Aorta (tissue), 5 donors: Measurements from ENCODE around the gene OR1B1. TPM values are rescaled to one million over a fixed set of nuclear protein-coding genes. Genes with fewer than 3 reads are reported as not detected.
"Not testable (repeated sequence)": the region's sequence is repeated elsewhere in the genome, so short reads cannot be mapped to it uniquely, and the experiment has no call there.

ENCODE experiments used
- ATAC-seq: fragments of 200-7000 bp; cut with Tn5 transposase; one replicate; pipeline ENCODE4 v1.9.1; 2022; ENCODE audit warnings: moderate library complexity; ENCODE audit not compliant: low FRiP score
- DNase-seq, 2 donors: peaks; one replicate each; pipeline ENCODE4 v3.0.0-alpha.2; 2020
- H3K27ac ChIP-seq, 2 donors: one replicate each; pipeline ENCODE4 v1.5.1; 2013; ENCODE audit warnings: low read length in 2 of 2, mild to moderate bottlenecking in 2 of 2, moderate library complexity in 2 of 2, control low read depth in 1 of 2, inconsistent platforms in 1 of 2, low read depth in 1 of 2
- H3K27me3 ChIP-seq, 2 donors: one replicate each; pipeline ENCODE4 v1.6.1; 2013; ENCODE audit warnings: control low read depth in 1 of 2, low read length in 1 of 2, mild to moderate bottlenecking in 1 of 2, moderate library complexity in 1 of 2; ENCODE audit not compliant: insufficient read depth in 2 of 2, control insufficient read depth in 1 of 2
- H3K36me3 ChIP-seq, 2 donors: one replicate each; pipeline ENCODE4 v1.6.1; 2013; ENCODE audit warnings: control low read depth in 1 of 2, low read length in 1 of 2, mild to moderate bottlenecking in 1 of 2; ENCODE audit not compliant: insufficient read depth in 2 of 2, control insufficient read depth in 1 of 2
- H3K4me1 ChIP-seq, 2 donors: one replicate each; pipeline ENCODE4 v1.6.1; 2013; ENCODE audit warnings: low read length in 2 of 2, control low read depth in 1 of 2, mild to moderate bottlenecking in 1 of 2, moderate library complexity in 1 of 2; ENCODE audit not compliant: insufficient read depth in 2 of 2, control insufficient read depth in 1 of 2
- H3K4me3 ChIP-seq, 2 donors: one replicate each; pipeline ENCODE4 v1.5.1; 2013; ENCODE audit warnings: low read length in 2 of 2, control low read depth in 1 of 2, mild to moderate bottlenecking in 1 of 2
- H3K9me3 ChIP-seq: one replicate; pipeline ENCODE4 v1.6.1; 2013; ENCODE audit warnings: mild to moderate bottlenecking, low read length; ENCODE audit not compliant: control insufficient read depth
- WGBS, 2 donors: extraction: QIAGEN DNeasy Blood & Tissue Kit; methylation state at CpG; one replicate each; pipeline ENCODE4 v1.1.7; 2013; 5-methylcytosine and 5-hydroxymethylcytosine counted together
- intact Hi-C, 2 donors: fragments of 100-400 bp; cut with DNase I; formaldehyde crosslinking; loops; one replicate each; pipeline versions ENCODE4 v1.14.2 to v1.15.0; 2022
- polyA plus RNA-seq, 2 donors: library from polyadenylated mRNA; stranded (reverse); fragments of 200-250 nt; gene quantifications; one replicate each; pipeline ENCODE4 v1.2.3, GENCODE V29; 2013
- total RNA-seq, 2 donors: library from RNA; stranded (reverse); fragmentation: NEBNext Ultra II Directional; extraction: Animal tissue kit (Norgen Biotek cat#: 25700); gene quantifications; one replicate each; pipeline ENCODE4 v1.2.1, GENCODE V29; 2021
- donor health status: healthy with polysubstance abuse.
- donor health status: Bipolar disorder and iron deficiency.
- donor health status: DM: no; HTN: no; CAD: no.
- donor health status: DM: no; HTN: no; CAD: no.
- donor health status: DM: yes; HTN: yes; CAD: no.

The OR1B1 gene
- total and polyA plus RNA-seq, 4 donors = not detected

GRCh38 chr9:122609804-122610203 lies 47.6 kb downstream of the OR1B1 start:
- no peak overlapping the region for H3K27ac ChIP-seq
- intact Hi-C loops = no loop called here
- ATAC-seq = no peak
- no peak for DNase-seq
- H3K27me3 ChIP-seq = no peaks in the 10 kb centered on the region
- no peaks in the 10 kb centered on the region for H3K4me1 ChIP-seq
- H3K9me3 ChIP-seq = peaks cover 5% of the 10 kb centered on the region
- H3K4me3 ChIP-seq = no peak overlapping the region
- 22 to 39% methylated on average over 4 of the region's 4 CpGs for WGBS, 2 donors
- no peaks in the 10 kb centered on the region for H3K36me3 ChIP-seq

DNA sequence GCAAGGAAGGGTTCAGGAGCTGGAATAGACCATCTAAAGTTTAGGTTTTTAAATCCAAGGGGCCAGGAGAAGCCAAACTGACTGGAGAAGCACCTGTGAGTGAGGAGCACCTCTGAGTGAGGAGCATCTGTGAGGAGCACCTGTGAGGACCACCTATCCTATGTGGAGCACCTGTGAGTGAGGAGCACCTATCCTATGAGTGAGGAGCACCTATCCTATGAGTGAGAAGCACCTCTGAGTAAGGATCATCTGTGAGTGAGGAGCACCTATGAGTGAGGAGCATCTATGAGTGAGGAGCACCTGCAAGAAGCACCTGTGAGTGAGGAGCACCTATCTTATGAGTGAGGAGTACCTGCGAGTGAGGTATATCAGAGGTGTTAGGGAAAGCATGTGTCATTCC lies 50.8 kb downstream of the OR1B1 start:
- peaks cover 5% of the 10 kb centered on the region for H3K9me3 ChIP-seq
- H3K36me3 ChIP-seq = no peaks in the 10 kb centered on the region
- H3K4me3 ChIP-seq = no peak overlapping the region
- 79 to 83% methylated on average over 1 of the region's 1 CpG for WGBS, 2 donors
- H3K27ac ChIP-seq = no peak overlapping the region
- H3K4me1 ChIP-seq = no peaks in the 10 kb centered on the region
- DNase-seq (no peak), ATAC-seq (no peak)
- intact Hi-C loops = no loop called here
- no peaks in the 10 kb centered on the region for H3K27me3 ChIP-seq

DNA sequence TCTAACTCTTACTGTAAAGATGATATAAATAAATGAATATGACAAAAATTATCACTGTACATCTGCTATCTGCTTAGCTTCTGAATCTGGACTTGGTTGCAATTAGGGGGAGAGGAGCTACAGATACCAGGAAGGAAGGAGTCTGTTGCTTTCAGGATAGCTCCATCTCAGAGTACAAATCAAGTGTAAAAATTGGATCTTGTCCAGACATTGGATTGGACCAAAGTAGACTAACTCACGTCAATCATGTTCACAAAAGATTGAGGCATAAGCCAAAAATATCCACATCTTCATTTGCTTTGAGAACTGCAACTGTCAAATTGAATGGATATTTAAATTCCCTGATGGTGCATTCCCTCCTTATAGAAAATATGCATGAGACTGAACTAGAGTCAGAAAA lies 51.7 kb downstream of the OR1B1 start:
- Histone ChIP-seq H3K27me3 (no peaks in the 10 kb centered on the region), H3K9me3 (peaks cover 2% of the 10 kb centered on the region), H3K4me3 (no peak overlapping the region), H3K36me3 (no peaks in the 10 kb centered on the region), H3K4me1 (no peaks in the 10 kb centered on the region), H3K27ac (no peak overlapping the region)
- WGBS, 2 donors = 46 to 55% methylated on average over 1 of the region's 1 CpG
- no peak for DNase-seq
- no peak for ATAC-seq
- intact Hi-C loops = no loop called here

- ATAC-seq, DNase-seq, H3K27ac ChIP-seq, H3K27me3 ChIP-seq, H3K4me1 ChIP-seq, intact Hi-C loops, H3K36me3 ChIP-seq, H3K4me3 ChIP-seq, H3K9me3 ChIP-seq: not testable (repeated sequence)
- 85 to 86% methylated on average over 8 of the region's 8 CpGs for WGBS, 2 donors
Measured at GRCh38 chr9:122583284-122583683, 74.1 kb downstream of the OR1B1 start, which contains the start of gene OR1L8. TSS of gene OR1L8 (minus strand) at chr9:122583384. CDS start at chr9:122568477, 14,907 bp downstream.

DNA sequence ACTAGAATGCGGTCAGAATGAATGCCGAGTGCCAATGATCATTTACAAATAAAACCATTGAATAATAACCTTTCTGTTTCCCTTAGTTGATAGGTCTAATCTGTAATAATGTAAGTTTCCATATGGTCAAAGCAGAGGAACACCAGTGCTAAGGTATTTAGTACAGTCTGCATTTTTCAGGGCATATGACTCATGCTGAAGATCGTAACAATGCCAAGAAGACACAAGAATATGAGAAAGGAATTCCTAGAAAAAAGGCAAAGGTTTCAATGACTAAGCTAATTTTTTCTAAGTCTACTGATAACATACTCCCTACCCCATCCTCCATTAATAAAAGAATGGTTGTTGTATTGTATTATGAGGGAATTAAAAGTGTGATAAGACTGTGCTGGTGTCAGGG lies 77.1 kb downstream of the OR1B1 start:
- Histone ChIP-seq H3K27ac (no peak overlapping the region), H3K9me3 (no peaks in the 10 kb centered on the region), H3K36me3 (no peaks in the 10 kb centered on the region), H3K4me1 (no peaks in the 10 kb centered on the region), H3K27me3 (no peaks in the 10 kb centered on the region), H3K4me3 (no peak overlapping the region)
- intact Hi-C loops = no loop called here
- ATAC-seq (no peak), DNase-seq (no peak)
- 80 to 84% methylated on average over 3 of the region's 3 CpGs for WGBS, 2 donors

DNA sequence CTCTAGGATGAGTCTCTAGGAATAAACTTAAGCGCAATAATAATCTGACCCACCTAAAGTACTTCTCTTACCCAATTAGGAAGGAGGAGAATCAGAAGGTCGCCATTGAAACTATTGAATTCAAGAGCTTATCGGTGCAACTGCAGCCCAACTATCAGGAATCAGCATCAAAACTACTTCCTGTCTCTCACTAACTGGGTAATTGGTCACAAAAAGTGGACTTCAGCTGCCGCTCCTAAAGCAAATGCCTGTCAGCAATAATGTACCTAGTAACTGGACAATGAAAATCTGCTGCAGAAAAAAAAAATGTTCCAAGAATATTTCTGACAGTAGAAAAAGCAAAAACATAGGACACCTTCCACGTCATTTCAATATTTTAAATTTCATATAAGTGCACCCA lies 77.6 kb downstream of the OR1B1 start:
- Histone ChIP-seq H3K27me3 (no peaks in the 10 kb centered on the region), H3K36me3 (no peaks in the 10 kb centered on the region), H3K4me1 (no peaks in the 10 kb centered on the region), H3K27ac (no peak overlapping the region), H3K9me3 (no peaks in the 10 kb centered on the region), H3K4me3 (no peak overlapping the region)
- intact Hi-C loops = no loop called here
- no peak for DNase-seq
- 69 to 70% methylated on average over 5 of the region's 5 CpGs for WGBS, 2 donors
- ATAC-seq = no peak

Other genes starting within 250 kb of the OR1B1 start
- gene OR1J1, start 179.7 kb downstream of the OR1B1 start, total RNA-seq = not detected
- gene OR1J1, start 179.7 kb downstream of the OR1B1 start, polyA plus RNA-seq = not detected
- gene OR1J2, start 146.8 kb downstream of the OR1B1 start, total RNA-seq = not detected
- gene OR1J2, start 146.8 kb downstream of the OR1B1 start, polyA plus RNA-seq = not detected
- gene OR1J4, start 138.5 kb downstream of the OR1B1 start, total RNA-seq = not detected
- gene OR1J4, start 138.5 kb downstream of the OR1B1 start, polyA plus RNA-seq = not detected
- not detected for gene OR1N1, start 130.3 kb downstream of the OR1B1 start, total RNA-seq
- not detected for gene OR1N1, start 130.3 kb downstream of the OR1B1 start, polyA plus RNA-seq
- not detected for gene OR1N2, start 104.5 kb downstream of the OR1B1 start, total RNA-seq
- gene OR1N2, start 104.5 kb downstream of the OR1B1 start, polyA plus RNA-seq = not detected
- not detected for gene OR1L8, start 74.2 kb downstream of the OR1B1 start, total RNA-seq
- gene OR1L8, start 74.2 kb downstream of the OR1B1 start, polyA plus RNA-seq = not detected
- not detected for gene OR1Q1, start 42.9 kb downstream of the OR1B1 start, total RNA-seq
- gene OR1Q1, start 42.9 kb downstream of the OR1B1 start, polyA plus RNA-seq = not detected
- not detected for gene OR1L1, start 4.1 kb upstream of the OR1B1 start, total RNA-seq
- not detected for gene OR1L1, start 4.1 kb upstream of the OR1B1 start, polyA plus RNA-seq
- not detected for gene OR1L3, start 17.5 kb upstream of the OR1B1 start, total RNA-seq
- gene OR1L3, start 17.5 kb upstream of the OR1B1 start, polyA plus RNA-seq = not detected
- gene OR1L4, start 66.4 kb upstream of the OR1B1 start, total RNA-seq = not detected
- not detected for gene OR1L4, start 66.4 kb upstream of the OR1B1 start, polyA plus RNA-seq
- gene OR1L6, start 84.7 kb upstream of the OR1B1 start, total RNA-seq = not detected
- gene OR1L6, start 84.7 kb upstream of the OR1B1 start, polyA plus RNA-seq = not detected
- gene OR5C1, start 131.3 kb upstream of the OR1B1 start, total RNA-seq = not detected
- not detected for gene OR5C1, start 131.3 kb upstream of the OR1B1 start, polyA plus RNA-seq
- gene OR1K1, start 142.5 kb upstream of the OR1B1 start, total RNA-seq = not detected
- not detected for gene OR1K1, start 142.5 kb upstream of the OR1B1 start, polyA plus RNA-seq
- 10 to 100 TPM; 18.7 to 23.1 TPM for gene PDCL, start 171.0 kb upstream of the OR1B1 start, total RNA-seq
- 10 to 100 TPM; 11.2 to 16.7 TPM for gene PDCL, start 171.0 kb upstream of the OR1B1 start, polyA plus RNA-seq
- 10 to 100 TPM; 52.7 to 54.1 TPM for gene RC3H2, start 247.7 kb upstream of the OR1B1 start, total RNA-seq
- 10 to 100 TPM; 10.8 to 14.9 TPM for gene RC3H2, start 247.7 kb upstream of the OR1B1 start, polyA plus RNA-seq